Activated CD4-positive, CD25-positive, alpha-beta regulatory T cell treated with anti-CD3 and anti-CD28 coated beads, Interleukin-2, amount 50 U/mL, for 16 hours (primary cell): Measurements from ENCODE around the gene SLC30A10.
"Not testable (repeated sequence)": the region's sequence is repeated elsewhere in the genome, so short reads cannot be mapped to it uniquely, and the experiment has no call there.

Source experiments
- DNase-seq: peaks from one replicate; pipeline ENCODE4 v3.0.0-alpha.2; 2020; ENCODE audit warnings: low read depth, low spot score

SLC30A10 gene

GRCh38 chr1:219927298-219927955, 930 bp downstream of the SLC30A10 start:
- no peak for DNase-seq

- DNase-seq = no peak
These were observed 1.9 kb downstream of the SLC30A10 start for GRCh38 chr1:219926363-219926998.

GRCh38 chr1:219924342-219924741, 4.0 kb downstream of the SLC30A10 start:
- no peak for DNase-seq

- no peak for DNase-seq
These were observed 10.4 kb downstream of the SLC30A10 start for GRCh38 chr1:219917851-219918466.

- no peak for DNase-seq
These were observed 11.1 kb downstream of the SLC30A10 start for GRCh38 chr1:219917281-219917680.

- DNase-seq = no peak
These were observed 12.1 kb downstream of the SLC30A10 start for GRCh38 chr1:219916257-219916656.

GRCh38 chr1:219913005-219913770, 15.2 kb downstream of the SLC30A10 start:
- DNase-seq = no peak

- DNase-seq = no peak
These were observed 17.6 kb downstream of the SLC30A10 start for GRCh38 chr1:219910716-219911115.

- DNase-seq = no peak
These were observed 18.9 kb downstream of the SLC30A10 start for GRCh38 chr1:219909476-219909875.

- no peak for DNase-seq
These were observed 20.2 kb downstream of the SLC30A10 start for GRCh38 chr1:219908170-219908569.

- no peak for DNase-seq
These were observed 20.6 kb downstream of the SLC30A10 start for GRCh38 chr1:219907772-219908070.

GRCh38 chr1:219906924-219907771, 21.2 kb downstream of the SLC30A10 start:
- no peak for DNase-seq

GRCh38 chr1:219906565-219906923, 21.8 kb downstream of the SLC30A10 start:
- DNase-seq = not testable (repeated sequence)

GRCh38 chr1:219905524-219905923, 22.8 kb downstream of the SLC30A10 start:
- no peak for DNase-seq

- no peak for DNase-seq
These were observed 23.4 kb downstream of the SLC30A10 start for GRCh38 chr1:219904934-219905333.

- no peak for DNase-seq
These were observed 24.9 kb downstream of the SLC30A10 start for GRCh38 chr1:219903353-219903871.

- DNase-seq = no peak
These were observed 25.4 kb downstream of the SLC30A10 start for GRCh38 chr1:219902951-219903350.

- DNase-seq = no peak
These were observed 27.5 kb downstream of the SLC30A10 start for GRCh38 chr1:219900882-219901281.

GRCh38 chr1:219900201-219900600, 28.2 kb downstream of the SLC30A10 start:
- no peak for DNase-seq

- DNase-seq = no peak
These were observed 30.0 kb downstream of the SLC30A10 start for GRCh38 chr1:219898375-219898774.

- no peak for DNase-seq
These were observed 30.4 kb downstream of the SLC30A10 start for GRCh38 chr1:219897914-219898313.
